Fibroblast of mammary gland (primary cell): Measurements from ENCODE around the gene GADD45B.

Experiments used
- DNase-seq: peaks from one replicate; pipeline ENCODE4 v3.0.0-alpha.2; 2010; ENCODE audit warnings: low read depth
- H3K4me3 ChIP-seq: 2 replicates; pipeline ENCODE4 v1.5.1; 2011; ENCODE audit warnings: low read depth, mild to moderate bottlenecking, low read length, moderate library complexity; ENCODE audit not compliant: control insufficient read depth
- CTCF ChIP-seq: conservative IDR thresholded peaks from 2 replicates; pipeline ENCODE4 v1.5.1; 2011; ENCODE audit warnings: low read depth, low read length, inconsistent platforms; ENCODE audit not compliant: control insufficient read depth, insufficient read depth

GADD45B gene

GRCh38 chr19:2494447-2495129 lies 18.7 kb downstream of the GADD45B start:
- H3K4me3 ChIP-seq: peak overlapping the region; percentile 57
- TF ChIP-seq CTCF: no peak
- peak; percentile 77 for DNase-seq

GRCh38 chr19:2495130-2495641 lies 19.3 kb downstream of the GADD45B start:
- TF ChIP-seq CTCF: no peak
- peak overlapping the region; percentile 57 for H3K4me3 ChIP-seq
- DNase-seq: peak; percentile 42

DNA sequence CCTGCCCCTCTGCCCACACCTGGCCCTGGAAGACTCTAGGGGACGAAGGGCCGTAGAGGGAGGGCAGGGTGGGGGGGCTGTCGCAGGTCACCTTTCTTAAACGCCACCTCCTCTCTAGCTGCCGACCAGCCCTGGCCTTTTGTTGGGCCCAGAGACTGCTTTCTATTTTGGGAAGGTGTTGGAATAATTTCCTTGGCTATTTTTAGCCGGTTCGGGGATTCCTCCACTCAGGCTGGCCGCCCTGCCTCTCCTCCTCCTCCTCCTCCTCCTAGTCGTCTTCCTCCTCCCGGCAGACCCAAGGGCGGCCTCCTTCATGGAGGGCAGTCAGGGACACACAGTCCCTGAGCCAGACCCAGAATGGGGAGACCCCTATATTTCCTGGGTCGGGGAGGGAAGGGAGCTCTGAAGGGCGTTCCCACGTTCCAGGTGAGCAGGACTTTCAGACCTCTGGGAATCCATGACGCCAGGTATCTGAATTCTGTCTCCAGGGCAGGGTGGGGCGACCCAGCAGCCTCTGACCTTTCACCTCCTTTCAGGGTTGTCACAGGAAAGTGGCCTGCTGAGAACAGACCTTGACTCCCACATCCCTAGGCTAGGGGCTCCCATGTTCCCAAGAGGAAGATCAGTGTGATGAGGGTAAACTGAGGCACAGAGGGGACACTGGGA lies 19.9 kb downstream of the GADD45B start:
- H3K4me3 ChIP-seq: no peak overlapping the region
- no peak for DNase-seq
- no peak for TF ChIP-seq CTCF

GRCh38 chr19:2497186-2497585 lies 21.3 kb downstream of the GADD45B start:
- no peak for TF ChIP-seq CTCF
- DNase-seq: no peak

GRCh38 chr19:2500156-2500555 lies 24.2 kb downstream of the GADD45B start:
- H3K4me3 ChIP-seq: no peak overlapping the region
- no peak for DNase-seq
- no peak for TF ChIP-seq CTCF

More at GRCh38 chr19:2497186-2497585, 21.3 kb downstream of the GADD45B start:
- no peak overlapping the region for H3K4me3 ChIP-seq

GRCh38 chr19:2500841-2501261 lies 24.9 kb downstream of the GADD45B start:
- DNase-seq: no peak
- no peak for TF ChIP-seq CTCF

More at GRCh38 chr19:2500841-2501261, 24.9 kb downstream of the GADD45B start:
- no peak overlapping the region for H3K4me3 ChIP-seq
